ENCODE data around the gene RMRP.
"Not testable (repeated sequence)": the region's sequence is repeated elsewhere in the genome, so short reads cannot be mapped to it uniquely, and the experiment has no call there.

The RMRP gene

DNA sequence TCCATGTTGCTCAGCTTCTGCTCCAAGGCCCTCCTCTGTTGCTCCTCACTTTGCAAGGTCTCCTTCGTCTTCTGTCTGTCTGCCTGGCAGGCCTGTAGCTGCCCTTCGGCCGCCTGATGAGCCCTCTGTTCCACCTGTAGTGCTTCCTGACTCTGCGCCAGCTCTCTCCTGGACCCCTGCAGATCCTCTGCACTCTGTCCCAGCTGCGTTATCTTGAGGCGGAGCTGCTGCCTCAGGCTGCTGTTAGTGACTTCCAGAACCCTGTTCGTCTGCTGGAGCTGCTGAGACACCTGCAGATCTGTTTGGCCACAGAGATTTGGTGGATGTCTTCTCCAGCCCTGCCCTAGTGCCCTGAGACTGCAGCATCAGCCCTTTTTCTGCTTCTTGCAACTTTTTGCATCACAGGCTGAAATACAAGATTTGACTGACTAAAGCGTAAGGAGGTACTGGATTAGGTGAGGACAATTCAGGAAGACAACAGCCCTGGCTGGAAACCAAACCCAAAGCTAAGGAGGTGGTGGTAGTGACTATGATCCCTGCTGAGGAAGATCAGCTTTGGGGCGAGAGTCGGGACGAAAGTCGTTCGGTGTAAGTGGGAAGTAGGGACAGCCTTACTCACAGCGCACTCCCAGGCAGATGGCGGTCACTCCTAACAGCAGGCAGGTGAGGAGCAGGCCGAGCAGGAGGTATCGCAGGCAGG is 41.7 kb downstream of the RMRP start:
- DNase-seq: no peak

GRCh38 chr9:35612843-35613242 is 45.0 kb downstream of the RMRP start:
- no peak for DNase-seq

DNA sequence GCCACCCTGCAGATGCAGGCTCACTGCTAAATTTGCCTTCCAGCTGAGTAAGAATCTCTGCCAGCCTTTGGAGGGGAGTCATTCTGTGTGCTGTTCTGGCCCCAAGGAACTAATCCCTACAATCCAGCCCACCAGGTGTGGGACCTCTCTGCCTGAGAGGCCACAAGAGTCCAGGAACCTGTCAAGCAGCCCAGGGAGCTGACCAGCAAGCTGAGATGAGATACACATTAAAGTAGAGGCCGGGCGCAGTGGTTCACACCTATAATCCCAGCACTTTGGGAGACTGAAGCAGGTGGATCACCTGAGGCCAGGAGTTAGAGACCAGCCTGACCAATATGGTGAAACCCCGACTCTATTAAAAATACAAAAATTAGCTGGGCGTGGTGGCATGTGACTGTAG is 45.8 kb downstream of the RMRP start:
- not testable (repeated sequence) for DNase-seq

DNA sequence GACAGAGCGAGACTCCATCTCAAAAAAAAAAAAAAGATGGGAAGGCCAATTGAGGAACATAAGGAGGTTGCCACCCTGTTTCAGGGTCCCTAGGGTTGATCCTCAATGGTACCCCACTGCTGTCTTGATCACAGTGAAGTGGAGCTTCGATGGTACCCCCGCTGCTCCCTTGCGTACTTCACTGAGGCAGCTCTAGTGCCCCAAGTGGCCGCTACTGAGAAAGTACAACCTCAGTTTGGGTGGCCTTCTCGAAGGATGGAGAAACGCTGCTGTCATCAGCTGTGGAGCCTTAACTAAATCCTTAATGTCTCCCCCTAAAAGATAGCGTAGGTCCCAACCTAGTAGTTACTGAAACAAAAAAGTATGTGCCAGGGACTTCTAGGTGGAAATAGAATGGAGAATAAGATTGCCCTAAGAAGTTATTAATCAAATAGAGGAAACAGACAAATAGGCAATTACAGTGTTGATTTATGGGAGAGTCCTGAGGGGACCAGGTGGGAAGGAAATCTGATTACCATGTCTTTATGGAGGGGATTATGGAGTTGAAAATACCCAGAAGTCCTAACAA is 46.5 kb downstream of the RMRP start:
- peak in 27 of 56 donors; percentile 8 to 69 (median 24) for DNase-seq

- DNase-seq: no peak
These were observed 48.0 kb downstream of the RMRP start for GRCh38 chr9:35609820-35610163.

DNA sequence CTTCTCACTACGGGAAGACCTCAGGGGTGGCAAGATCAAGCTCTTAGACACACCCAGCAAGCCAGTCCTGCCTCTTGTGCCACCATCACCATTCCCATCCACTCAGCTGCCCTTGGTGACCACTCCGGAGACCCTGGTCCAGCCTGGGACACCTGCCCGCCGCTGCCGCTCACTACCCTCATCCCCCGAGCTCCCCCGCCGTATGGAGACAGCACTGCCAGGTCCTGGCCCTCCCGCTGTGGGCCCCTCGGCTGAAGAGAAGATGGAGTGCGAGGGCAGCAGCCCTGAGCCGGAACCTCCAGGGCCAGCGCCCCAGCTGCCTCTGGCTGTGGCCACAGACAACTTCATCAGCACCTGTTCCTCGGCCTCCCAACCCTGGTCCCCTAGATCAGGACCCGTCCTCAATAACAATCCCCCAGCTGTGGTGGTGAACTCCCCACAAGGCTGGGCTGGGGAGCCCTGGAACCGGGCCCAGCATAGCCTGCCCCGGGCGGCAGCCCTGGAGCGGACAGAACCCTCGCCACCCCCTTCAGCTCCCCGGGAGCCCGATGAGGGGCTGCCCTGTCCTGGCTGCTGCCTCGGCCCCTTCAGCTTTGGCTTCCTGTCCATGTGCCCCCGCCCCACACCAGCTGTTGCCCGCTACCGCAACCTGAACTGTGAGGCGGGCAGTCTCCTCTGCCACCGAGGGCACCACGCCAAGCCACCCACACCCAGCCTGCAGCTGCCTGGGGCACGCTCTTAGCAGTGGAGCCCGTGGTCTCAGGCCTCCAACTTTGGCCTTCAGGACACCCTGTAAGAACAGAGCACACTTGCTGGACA is 48.6 kb downstream of the RMRP start:
- DNase-seq: no peak

GRCh38 chr9:35608221-35608620 is 49.6 kb downstream of the RMRP start:
- no peak for DNase-seq
